ENCODE results near the gene FCHSD1.

The FCHSD1 gene

GRCh38 chr5:141686648-141687416, 35.6 kb upstream of the FCHSD1 start:
- WGBS, 2 experiments = 54 to 74% methylated on average over 3 of the region's 3 CpGs
- Histone ChIP-seq H3K4me1 (ENCODE audit: control insufficient read depth, insufficient read depth, low read length) (peaks cover 23% of the 10 kb centered on the region), H3K36me3 (ENCODE audit: control insufficient read depth, insufficient read depth, low read length) (no peaks in the 10 kb centered on the region), H3K4me3 (ENCODE audit: insufficient read depth, low read depth, low read length) (no peak overlapping the region), H3K27ac (ENCODE audit: insufficient read depth, low read depth, low read length, poor library complexity, severe bottlenecking) (no peak overlapping the region), H3K9me3 (ENCODE audit: control insufficient read depth, low read length) (no peaks in the 10 kb centered on the region), H3K27me3 (ENCODE audit: control insufficient read depth, insufficient read depth, low read length, poor library complexity, severe bottlenecking) (peaks cover 12% of the 10 kb centered on the region)

GRCh38 chr5:141685591-141685990, 34.4 kb upstream of the FCHSD1 start:
- H3K27me3 ChIP-seq (ENCODE audit: control insufficient read depth, insufficient read depth, low read length, poor library complexity, severe bottlenecking) = peaks cover 3% of the 10 kb centered on the region
- 95% methylated on average over 1 of the region's 1 CpG for WGBS, 2 experiments

GRCh38 chr5:141683596-141684141, 32.5 kb upstream of the FCHSD1 start:
- H3K27me3 ChIP-seq (ENCODE audit: control insufficient read depth, insufficient read depth, low read length, poor library complexity, severe bottlenecking) = no peaks in the 10 kb centered on the region
- no peak overlapping the region for H3K27ac ChIP-seq (ENCODE audit: insufficient read depth, low read depth, low read length, poor library complexity, severe bottlenecking)
- H3K4me1 ChIP-seq (ENCODE audit: control insufficient read depth, insufficient read depth, low read length) = peaks cover 33% of the 10 kb centered on the region
- H3K4me3 ChIP-seq (ENCODE audit: insufficient read depth, low read depth, low read length) = no peak overlapping the region
- no peaks in the 10 kb centered on the region for H3K36me3 ChIP-seq (ENCODE audit: control insufficient read depth, insufficient read depth, low read length)
- no peaks in the 10 kb centered on the region for H3K9me3 ChIP-seq (ENCODE audit: control insufficient read depth, low read length)

More at GRCh38 chr5:141685591-141685990, 34.4 kb upstream of the FCHSD1 start:
- Histone ChIP-seq H3K9me3 (ENCODE audit: control insufficient read depth, low read length) (no peaks in the 10 kb centered on the region), H3K4me1 (ENCODE audit: control insufficient read depth, insufficient read depth, low read length) (peaks cover 33% of the 10 kb centered on the region), H3K4me3 (ENCODE audit: insufficient read depth, low read depth, low read length) (no peak overlapping the region), H3K36me3 (ENCODE audit: control insufficient read depth, insufficient read depth, low read length) (no peaks in the 10 kb centered on the region), H3K27ac (ENCODE audit: insufficient read depth, low read depth, low read length, poor library complexity, severe bottlenecking) (no peak overlapping the region)

- WGBS, 2 experiments = 3 to 4% methylated on average over 77 of the region's 77 CpGs
These were observed 30.8 kb upstream of the FCHSD1 start, which contains the start of gene ARAP3 for GRCh38 chr5:141681695-141682641. ARAP3 (minus strand) TSS chr5:141682230; CDS start chr5:141680486, 1,744 bp downstream.

GRCh38 chr5:141681295-141681694, 30.1 kb upstream of the FCHSD1 start:
- H3K27ac ChIP-seq (ENCODE audit: insufficient read depth, low read depth, low read length, poor library complexity, severe bottlenecking) = peak overlapping the region; percentile 31
- WGBS, 2 experiments = 20 to 31% methylated on average over 2 of the region's 2 CpGs
- H3K9me3 ChIP-seq (ENCODE audit: control insufficient read depth, low read length) = no peaks in the 10 kb centered on the region
- peaks cover 24% of the 10 kb centered on the region for H3K4me1 ChIP-seq (ENCODE audit: control insufficient read depth, insufficient read depth, low read length)
- H3K36me3 ChIP-seq (ENCODE audit: control insufficient read depth, insufficient read depth, low read length) = no peaks in the 10 kb centered on the region
- no peaks in the 10 kb centered on the region for H3K27me3 ChIP-seq (ENCODE audit: control insufficient read depth, insufficient read depth, low read length, poor library complexity, severe bottlenecking)
- peak overlapping the region; percentile 41 for H3K4me3 ChIP-seq (ENCODE audit: insufficient read depth, low read depth, low read length)

More at GRCh38 chr5:141681695-141682641, 30.8 kb upstream of the FCHSD1 start, which contains the start of gene ARAP3:
- Histone ChIP-seq H3K27me3 (ENCODE audit: control insufficient read depth, insufficient read depth, low read length, poor library complexity, severe bottlenecking) (no peaks in the 10 kb centered on the region), H3K9me3 (ENCODE audit: control insufficient read depth, low read length) (no peaks in the 10 kb centered on the region), H3K4me3 (ENCODE audit: insufficient read depth, low read depth, low read length) (peak within 1 kb of the TSS; percentile 41), H3K36me3 (ENCODE audit: control insufficient read depth, insufficient read depth, low read length) (no peaks in the 10 kb centered on the region), H3K4me1 (ENCODE audit: control insufficient read depth, insufficient read depth, low read length) (peaks cover 24% of the 10 kb centered on the region), H3K27ac (ENCODE audit: insufficient read depth, low read depth, low read length, poor library complexity, severe bottlenecking) (peak within 1 kb of the TSS; percentile 31)

GRCh38 chr5:141680751-141681201, 29.6 kb upstream of the FCHSD1 start:
- no peaks in the 10 kb centered on the region for H3K27me3 ChIP-seq (ENCODE audit: control insufficient read depth, insufficient read depth, low read length, poor library complexity, severe bottlenecking)
- WGBS, 2 experiments = 8% methylated on average over 6 of the region's 6 CpGs
- no peaks in the 10 kb centered on the region for H3K9me3 ChIP-seq (ENCODE audit: control insufficient read depth, low read length)
- H3K27ac ChIP-seq (ENCODE audit: insufficient read depth, low read depth, low read length, poor library complexity, severe bottlenecking) = peak overlapping the region; percentile 31
- H3K4me1 ChIP-seq (ENCODE audit: control insufficient read depth, insufficient read depth, low read length) = peaks cover 24% of the 10 kb centered on the region
- no peak overlapping the region for H3K4me3 ChIP-seq (ENCODE audit: insufficient read depth, low read depth, low read length)
- H3K36me3 ChIP-seq (ENCODE audit: control insufficient read depth, insufficient read depth, low read length) = no peaks in the 10 kb centered on the region

GRCh38 chr5:141680178-141680577, 29.0 kb upstream of the FCHSD1 start:
- Histone ChIP-seq H3K27me3 (ENCODE audit: control insufficient read depth, insufficient read depth, low read length, poor library complexity, severe bottlenecking) (no peaks in the 10 kb centered on the region), H3K27ac (ENCODE audit: insufficient read depth, low read depth, low read length, poor library complexity, severe bottlenecking) (no peak overlapping the region), H3K4me1 (ENCODE audit: control insufficient read depth, insufficient read depth, low read length) (peaks cover 24% of the 10 kb centered on the region), H3K4me3 (ENCODE audit: insufficient read depth, low read depth, low read length) (no peak overlapping the region), H3K9me3 (ENCODE audit: control insufficient read depth, low read length) (no peaks in the 10 kb centered on the region), H3K36me3 (ENCODE audit: control insufficient read depth, insufficient read depth, low read length) (no peaks in the 10 kb centered on the region)
- 93 to 96% methylated on average over 16 of the region's 16 CpGs for WGBS, 2 experiments

GRCh38 chr5:141677415-141677814, 26.2 kb upstream of the FCHSD1 start:
- Histone ChIP-seq H3K36me3 (ENCODE audit: control insufficient read depth, insufficient read depth, low read length) (no peaks in the 10 kb centered on the region), H3K4me1 (ENCODE audit: control insufficient read depth, insufficient read depth, low read length) (peaks cover 11% of the 10 kb centered on the region), H3K27ac (ENCODE audit: insufficient read depth, low read depth, low read length, poor library complexity, severe bottlenecking) (no peak overlapping the region), H3K9me3 (ENCODE audit: control insufficient read depth, low read length) (no peaks in the 10 kb centered on the region), H3K27me3 (ENCODE audit: control insufficient read depth, insufficient read depth, low read length, poor library complexity, severe bottlenecking) (no peaks in the 10 kb centered on the region), H3K4me3 (ENCODE audit: insufficient read depth, low read depth, low read length) (no peak overlapping the region)

- Histone ChIP-seq H3K4me1 (ENCODE audit: control insufficient read depth, insufficient read depth, low read length) (no peaks in the 10 kb centered on the region), H3K27ac (ENCODE audit: insufficient read depth, low read depth, low read length, poor library complexity, severe bottlenecking) (no peak overlapping the region), H3K9me3 (ENCODE audit: control insufficient read depth, low read length) (no peaks in the 10 kb centered on the region), H3K4me3 (ENCODE audit: insufficient read depth, low read depth, low read length) (no peak overlapping the region), H3K36me3 (ENCODE audit: control insufficient read depth, insufficient read depth, low read length) (no peaks in the 10 kb centered on the region), H3K27me3 (ENCODE audit: control insufficient read depth, insufficient read depth, low read length, poor library complexity, severe bottlenecking) (no peaks in the 10 kb centered on the region)
- WGBS, 2 experiments = 88 to 90% methylated on average over 4 of the region's 4 CpGs
These were observed 24.5 kb upstream of the FCHSD1 start for GRCh38 chr5:141675672-141676071.

GRCh38 chr5:141674747-141675146, 23.5 kb upstream of the FCHSD1 start:
- Histone ChIP-seq H3K27me3 (ENCODE audit: control insufficient read depth, insufficient read depth, low read length, poor library complexity, severe bottlenecking) (no peaks in the 10 kb centered on the region), H3K27ac (ENCODE audit: insufficient read depth, low read depth, low read length, poor library complexity, severe bottlenecking) (no peak overlapping the region), H3K36me3 (ENCODE audit: control insufficient read depth, insufficient read depth, low read length) (no peaks in the 10 kb centered on the region), H3K9me3 (ENCODE audit: control insufficient read depth, low read length) (no peaks in the 10 kb centered on the region), H3K4me1 (ENCODE audit: control insufficient read depth, insufficient read depth, low read length) (no peaks in the 10 kb centered on the region), H3K4me3 (ENCODE audit: insufficient read depth, low read depth, low read length) (no peak overlapping the region)
- WGBS, 2 experiments = 31 to 37% methylated on average over 5 of the region's 5 CpGs

All from ectodermal cell (in vitro differentiated cells).